K562 (cell line): ENCODE measurements around the gene BEST1. TPM values are rescaled to one million over a fixed set of nuclear protein-coding genes. Genes with fewer than 3 reads are reported as not detected.

Experiments used
- AFF1 ChIP-seq, 2 experiments: fragments of 450-650 bp; IDR thresholded peaks; 2 replicates each; pipeline ENCODE4 v1.6.1; 2018; ENCODE audit warnings: mild to moderate bottlenecking in 2 of 2, low read depth in 1 of 2; ENCODE audit not compliant: partially characterized antibody in 2 of 2
- ATF6 ChIP-seq: sonication (generic); formaldehyde crosslinking; IDR thresholded peaks from 2 replicates; pipeline ENCODE4 v1.4.0; 2020; ENCODE audit warnings: mild to moderate bottlenecking, missing genetic modification reagents
- CEBPG ChIP-seq, 3 experiments: fragments of 200-800 bp in 1 of 3; sonication (Bioruptor generic) in 1 of 3; sonication (generic) in 1 of 3; formaldehyde crosslinking in 1 of 3; IDR thresholded peaks in 2 of 3; conservative IDR thresholded peaks in 1 of 3; 2 replicates each; pipeline versions ENCODE4 v1.6.1 to v1.8.0; 2016 to 2022; ENCODE audit warnings: missing compliant biosample characterization in 2 of 3, missing genetic modification characterization in 2 of 3, mild to moderate bottlenecking in 1 of 3, missing genetic modification reagents in 1 of 3
- JUND ChIP-seq, 2 experiments: IDR thresholded peaks; 2 replicates in 1 of 2; 3 replicates in 1 of 2; pipeline ENCODE4 v1.6.1; 2011; ENCODE audit warnings: borderline replicate concordance in 2 of 2, low read depth in 2 of 2, low read length in 2 of 2, improper control_type of control experiment in 1 of 2, missing biosample characterization in 1 of 2, missing genetic modification characterization in 1 of 2, missing genetic modification reagents in 1 of 2
- KAT7 ChIP-seq: sonication (generic); formaldehyde crosslinking; IDR thresholded peaks from 2 replicates; pipeline ENCODE4 v1.8.0; 2022; ENCODE audit warnings: missing genetic modification reagents, mild to moderate bottlenecking, borderline replicate concordance
- OTX1 ChIP-seq: fragments of 450-650 bp; formaldehyde crosslinking; IDR thresholded peaks from 2 replicates; pipeline ENCODE4 v1.4.0; 2022; ENCODE audit warnings: mild to moderate bottlenecking
- YY1 ChIP-seq, 3 experiments: IDR thresholded peaks; 2 replicates each; pipeline ENCODE4 v1.6.1; 2011; ENCODE audit warnings: low read length in 2 of 3, mild to moderate bottlenecking in 2 of 3, moderate library complexity in 2 of 3, borderline replicate concordance in 1 of 3, control low read depth in 1 of 3, low read depth in 1 of 3; ENCODE audit not compliant: insufficient read depth in 3 of 3, insufficient replicate concordance in 2 of 3, control insufficient read depth in 1 of 3, insufficient read length in 1 of 3; ENCODE audit errors: extremely low read depth in 1 of 3
- ZNF253 ChIP-seq: fragments of 250-450 bp; sonication (Bioruptor Pico); conservative IDR thresholded peaks from 2 replicates; pipeline ENCODE4 v1.6.1; 2021; ENCODE audit warnings: mild to moderate bottlenecking
- ZNF589 ChIP-seq: fragments of 200-800 bp; sonication (Bioruptor generic); IDR thresholded peaks from 2 replicates; pipeline ENCODE4 v1.6.1; 2016; ENCODE audit warnings: low read depth, missing genetic modification characterization, missing compliant biosample characterization
- polyA plus RNA-seq, 8 experiments: library from polyadenylated mRNA; depleted of rRNA in 4 of 8; stranded (reverse) in 5 of 8; unstranded in 3 of 8; fragments of >200 nt; fragmentation: Nextera tagmentation in 2 of 8; fragmentation: Illumina TruSeq in 1 of 8; extraction: Ambion mirVana in 2 of 8; extraction: Trizol in 1 of 8; gene quantifications; 2 replicates each; pipeline versions ENCODE4 v1.2.1 to v1.2.3, GENCODE V29; 2011 to 2014; ENCODE audit warnings: inconsistent platforms in 1 of 8, missing spikeins in 1 of 8
- total RNA-seq, 7 experiments: library from RNA; depleted of rRNA in 6 of 7; stranded (reverse); fragments of >200 nt in 6 of 7; fragmentation: Illumina TruSeq in 2 of 7; extraction: Trizol in 2 of 7; gene quantifications; 2 replicates each; pipeline versions ENCODE4 v1.2.1 to v1.2.3, GENCODE V29; 2011 to 2021; ENCODE audit warnings: low replicate concordance in 1 of 7
- TF ChIP-seq, protein P1 (sequence below): fragments of 250-450 bp; sonication (Bioruptor Pico); IDR thresholded peaks from 2 replicates; pipeline ENCODE4 v1.5.0; 2020; ENCODE audit warnings: mild to moderate bottlenecking
- TF ChIP-seq, protein P2 (sequence below): fragments of 450-650 bp; formaldehyde crosslinking; IDR thresholded peaks from 2 replicates; pipeline ENCODE4 v1.4.0; 2020; ENCODE audit warnings: mild to moderate bottlenecking, moderate library complexity

The BEST1 gene
- total and polyA plus RNA-seq, 9 of the 15 experiments (the other 6 are each of a cell fraction or from before 2014, with no cell fraction given) = 0.07 to 1.3 (median 0.40) TPM

- peak; percentile 4; the same call in 1 of the 2 replicates for TF ChIP-seq CEBPG (CRISPR knock-in tag; IDR thresholded peaks at IDR 0.05)
- no peak for TF ChIP-seq CEBPG (tag; conservative IDR thresholded peaks at IDR 0.05 in 1 of 2, IDR thresholded peaks at IDR 0.05 in 1 of 2)
- TF ChIP-seq, protein P1, sequence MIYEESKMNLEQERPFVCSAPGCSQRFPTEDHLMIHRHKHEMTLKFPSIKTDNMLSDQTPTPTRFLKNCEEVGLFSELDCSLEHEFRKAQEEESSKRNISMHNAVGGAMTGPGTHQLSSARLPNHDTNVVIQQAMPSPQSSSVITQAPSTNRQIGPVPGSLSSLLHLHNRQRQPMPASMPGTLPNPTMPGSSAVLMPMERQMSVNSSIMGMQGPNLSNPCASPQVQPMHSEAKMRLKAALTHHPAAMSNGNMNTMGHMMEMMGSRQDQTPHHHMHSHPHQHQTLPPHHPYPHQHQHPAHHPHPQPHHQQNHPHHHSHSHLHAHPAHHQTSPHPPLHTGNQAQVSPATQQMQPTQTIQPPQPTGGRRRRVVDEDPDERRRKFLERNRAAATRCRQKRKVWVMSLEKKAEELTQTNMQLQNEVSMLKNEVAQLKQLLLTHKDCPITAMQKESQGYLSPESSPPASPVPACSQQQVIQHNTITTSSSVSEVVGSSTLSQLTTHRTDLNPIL (CRISPR knock-in tag) = 0 out of 2 replicates have a peak, but pooled peaks have one; percentile 52
- no peak for TF ChIP-seq ZNF253 (CRISPR knock-in tag)
- 0 out of 2 replicates have a peak, but pooled peaks have one; percentile 52 for TF ChIP-seq ATF6 (CRISPR knock-in tag)
- no peak for TF ChIP-seq JUND (IDR thresholded peaks at IDR 0.05; ENCODE audit: borderline replicate concordance, low read depth, low read length)
- peak; percentile 13; the same call in 1 of the 3 replicates for TF ChIP-seq JUND (tag; IDR thresholded peaks at IDR 0.05; ENCODE audit: borderline replicate concordance, low read depth, low read length)
- no peak; the same call in 1 of the 2 replicates for TF ChIP-seq KAT7 (CRISPR knock-in tag)
- TF ChIP-seq AFF1 (IDR thresholded peaks at IDR 0.05; ENCODE audit: low read depth in 1 of 2, partially characterized antibody in 2 of 2) = peak in 1 of 2 experiments; percentile 5
- TF ChIP-seq OTX1 (CRISPR knock-in tag) = 0 out of 2 replicates have a peak, but pooled peaks have one; percentile 59
- TF ChIP-seq, protein P2, sequence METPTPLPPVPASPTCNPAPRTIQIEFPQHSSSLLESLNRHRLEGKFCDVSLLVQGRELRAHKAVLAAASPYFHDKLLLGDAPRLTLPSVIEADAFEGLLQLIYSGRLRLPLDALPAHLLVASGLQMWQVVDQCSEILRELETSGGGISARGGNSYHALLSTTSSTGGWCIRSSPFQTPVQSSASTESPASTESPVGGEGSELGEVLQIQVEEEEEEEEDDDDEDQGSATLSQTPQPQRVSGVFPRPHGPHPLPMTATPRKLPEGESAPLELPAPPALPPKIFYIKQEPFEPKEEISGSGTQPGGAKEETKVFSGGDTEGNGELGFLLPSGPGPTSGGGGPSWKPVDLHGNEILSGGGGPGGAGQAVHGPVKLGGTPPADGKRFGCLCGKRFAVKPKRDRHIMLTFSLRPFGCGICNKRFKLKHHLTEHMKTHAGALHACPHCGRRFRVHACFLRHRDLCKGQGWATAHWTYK = peak; percentile 74
- TF ChIP-seq ZNF589 (CRISPR knock-in tag) = 0 out of 2 replicates have a peak, but pooled peaks have one; percentile 26
- TF ChIP-seq YY1 (IDR thresholded peaks at IDR 0.05; ENCODE audit: borderline replicate concordance in 1 of 3, control insufficient read depth in 1 of 3, extremely low read depth in 1 of 3, insufficient read depth in 3 of 3, insufficient read length in 1 of 3, insufficient replicate concordance in 2 of 3, low read depth in 1 of 3, low read length in 2 of 3) = peak; percentile 71 to 92 (median 88)
Observed at GRCh38 chr11:61967924-61968757, 18.0 kb downstream of the BEST1 start (continued).
